ENCODE measurements around the gene SLC2A1.

The SLC2A1 gene

DNA sequence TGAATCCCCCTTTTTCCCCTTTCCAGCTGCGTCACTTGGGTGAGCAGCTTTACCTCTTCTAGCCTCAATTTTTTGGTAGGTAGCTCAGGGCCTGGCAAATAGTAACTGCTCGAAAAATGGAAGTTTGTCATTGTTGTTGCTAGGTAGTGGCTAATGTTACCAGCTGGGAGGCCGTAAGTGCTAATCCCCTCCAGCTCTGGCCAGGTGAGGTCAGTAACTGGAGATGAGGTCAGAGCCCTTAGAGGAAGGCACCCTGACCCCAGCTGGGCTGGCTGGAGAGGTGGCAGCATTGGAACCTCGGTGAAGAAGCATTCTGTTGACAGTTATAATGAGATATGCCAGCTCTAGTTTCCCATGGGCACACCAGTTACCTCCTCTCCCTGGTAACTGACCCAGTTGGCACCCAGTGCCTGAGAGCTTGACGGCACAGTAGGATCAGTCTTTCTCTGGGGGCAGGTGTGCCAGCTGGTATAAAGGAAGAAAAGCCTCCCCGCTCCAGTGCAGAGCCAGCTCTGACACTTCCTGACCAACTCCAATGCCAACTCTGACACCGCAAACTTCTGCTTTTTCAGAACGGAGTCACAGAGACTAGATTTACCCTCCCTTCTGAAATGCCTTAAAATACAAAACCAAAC, 35.0 kb upstream of the SLC2A1 start:
- no peak overlapping the region for H3K27ac ChIP-seq (ENCODE audit: low read length)
- H2AFZ ChIP-seq (ENCODE audit: low read depth, low read length) = no peak overlapping the region
- H4K20me1 ChIP-seq (ENCODE audit: insufficient read depth, low read length) = no peaks in the 10 kb centered on the region
- H3K36me3 ChIP-seq (replicated peaks; ENCODE audit: low read depth, low read length) = no peaks in the 10 kb centered on the region
- no peaks in the 10 kb centered on the region for H3K27me3 ChIP-seq (ENCODE audit: low read depth, low read length)
- no peak overlapping the region for H3K4me2 ChIP-seq (ENCODE audit: low read length)
- H3K79me2 ChIP-seq (ENCODE audit: low read length) = no peaks in the 10 kb centered on the region
- no peaks in the 10 kb centered on the region for H3K4me1 ChIP-seq (ENCODE audit: low read length)
- H3K4me3 ChIP-seq (ENCODE audit: low read length) = no peak overlapping the region
- H3K9ac ChIP-seq (ENCODE audit: low read length) = no peak overlapping the region
- H3K9me3 ChIP-seq (ENCODE audit: insufficient read depth, low read length) = no peaks in the 10 kb centered on the region
- TF ChIP-seq, protein P1, sequence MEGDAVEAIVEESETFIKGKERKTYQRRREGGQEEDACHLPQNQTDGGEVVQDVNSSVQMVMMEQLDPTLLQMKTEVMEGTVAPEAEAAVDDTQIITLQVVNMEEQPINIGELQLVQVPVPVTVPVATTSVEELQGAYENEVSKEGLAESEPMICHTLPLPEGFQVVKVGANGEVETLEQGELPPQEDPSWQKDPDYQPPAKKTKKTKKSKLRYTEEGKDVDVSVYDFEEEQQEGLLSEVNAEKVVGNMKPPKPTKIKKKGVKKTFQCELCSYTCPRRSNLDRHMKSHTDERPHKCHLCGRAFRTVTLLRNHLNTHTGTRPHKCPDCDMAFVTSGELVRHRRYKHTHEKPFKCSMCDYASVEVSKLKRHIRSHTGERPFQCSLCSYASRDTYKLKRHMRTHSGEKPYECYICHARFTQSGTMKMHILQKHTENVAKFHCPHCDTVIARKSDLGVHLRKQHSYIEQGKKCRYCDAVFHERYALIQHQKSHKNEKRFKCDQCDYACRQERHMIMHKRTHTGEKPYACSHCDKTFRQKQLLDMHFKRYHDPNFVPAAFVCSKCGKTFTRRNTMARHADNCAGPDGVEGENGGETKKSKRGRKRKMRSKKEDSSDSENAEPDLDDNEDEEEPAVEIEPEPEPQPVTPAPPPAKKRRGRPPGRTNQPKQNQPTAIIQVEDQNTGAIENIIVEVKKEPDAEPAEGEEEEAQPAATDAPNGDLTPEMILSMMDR (IDR thresholded peaks at IDR 0.05; ENCODE audit: low read depth, low read length) = no peak
- TF ChIP-seq EZH2phosphoT487 (IDR thresholded peaks at IDR 0.05; ENCODE audit: low read depth) = no peak

DNA sequence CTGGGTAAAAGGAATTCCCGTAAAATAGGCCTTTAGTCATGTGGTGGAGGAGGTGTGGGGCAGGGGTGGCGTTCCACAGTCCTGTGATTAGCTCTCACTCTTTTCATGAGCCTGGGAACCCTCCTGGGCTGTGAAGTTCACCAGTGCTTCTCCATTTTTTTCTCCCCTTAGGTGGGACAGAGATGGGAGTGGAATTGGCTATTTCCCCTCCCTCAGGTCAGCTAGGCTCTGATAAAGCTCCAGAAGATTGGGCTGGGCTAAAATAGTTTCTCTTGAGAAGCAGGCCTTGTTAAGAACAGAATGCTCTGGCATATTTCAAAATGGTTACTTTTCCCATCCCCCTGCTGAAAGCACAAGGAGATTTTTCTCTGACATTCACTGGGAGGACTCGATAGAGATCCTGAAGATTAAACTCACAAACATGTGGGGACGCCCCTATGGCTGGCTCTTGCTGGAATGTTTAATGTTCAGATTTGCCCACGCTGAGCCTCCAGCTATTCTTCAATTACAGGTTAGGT, 33.4 kb upstream of the SLC2A1 start:
- Histone ChIP-seq H3K79me2 (ENCODE audit: low read length) (no peaks in the 10 kb centered on the region), H4K20me1 (ENCODE audit: insufficient read depth, low read length) (no peaks in the 10 kb centered on the region), H3K4me3 (ENCODE audit: low read length) (no peak overlapping the region), H3K27ac (ENCODE audit: low read length) (no peak overlapping the region), H3K9me3 (ENCODE audit: insufficient read depth, low read length) (no peaks in the 10 kb centered on the region), H3K4me2 (ENCODE audit: low read length) (no peak overlapping the region), H3K9ac (ENCODE audit: low read length) (no peak overlapping the region), H3K27me3 (ENCODE audit: low read depth, low read length) (no peaks in the 10 kb centered on the region), H3K36me3 (replicated peaks; ENCODE audit: low read depth, low read length) (no peaks in the 10 kb centered on the region), H2AFZ (ENCODE audit: low read depth, low read length) (no peak overlapping the region), H3K4me1 (ENCODE audit: low read length) (no peaks in the 10 kb centered on the region)
- TF ChIP-seq, protein P1 (IDR thresholded peaks at IDR 0.05; ENCODE audit: low read depth, low read length) = no peak
- no peak for TF ChIP-seq EZH2phosphoT487 (IDR thresholded peaks at IDR 0.05; ENCODE audit: low read depth)

DNA sequence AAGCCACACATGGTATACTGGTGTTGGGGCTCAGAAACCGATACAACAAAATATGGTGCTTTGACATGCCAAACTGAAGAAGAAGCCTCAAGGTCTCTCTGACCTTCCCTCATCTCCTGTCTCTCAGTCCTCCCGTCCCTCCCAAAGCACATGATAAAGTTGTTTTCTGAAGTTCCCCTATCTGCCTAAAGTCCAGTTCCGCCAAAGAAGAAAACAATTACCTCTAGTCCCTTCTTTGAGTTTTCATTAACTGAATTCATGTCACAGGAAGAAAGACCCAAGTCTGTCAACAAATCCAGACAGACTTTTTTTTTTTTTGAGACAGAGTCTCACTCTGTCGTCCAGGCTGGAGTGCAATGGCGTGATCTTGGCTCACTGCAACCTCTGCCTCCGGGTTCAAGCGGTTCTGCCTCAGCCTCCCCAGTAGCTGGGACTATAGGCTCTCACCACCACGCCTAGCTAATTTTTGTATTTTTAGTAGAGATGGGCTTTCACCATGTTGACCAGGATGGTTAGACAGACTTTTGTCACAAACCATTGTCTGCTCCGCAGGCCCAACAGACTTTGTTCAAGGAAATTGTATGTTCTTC, 32.2 kb upstream of the SLC2A1 start:
- no peaks in the 10 kb centered on the region for H3K4me1 ChIP-seq (ENCODE audit: low read length)
- H3K4me2 ChIP-seq (ENCODE audit: low read length) = no peak overlapping the region
- TF ChIP-seq, protein P1 (IDR thresholded peaks at IDR 0.05; ENCODE audit: low read depth, low read length) = no peak
- no peak for TF ChIP-seq EZH2phosphoT487 (IDR thresholded peaks at IDR 0.05; ENCODE audit: low read depth)
- no peaks in the 10 kb centered on the region for H4K20me1 ChIP-seq (ENCODE audit: insufficient read depth, low read length)
- H3K9ac ChIP-seq (ENCODE audit: low read length) = no peak overlapping the region
- H2AFZ ChIP-seq (ENCODE audit: low read depth, low read length) = no peak overlapping the region
- no peaks in the 10 kb centered on the region for H3K36me3 ChIP-seq (replicated peaks; ENCODE audit: low read depth, low read length)
- H3K79me2 ChIP-seq (ENCODE audit: low read length) = no peaks in the 10 kb centered on the region
- H3K27me3 ChIP-seq (ENCODE audit: low read depth, low read length) = no peaks in the 10 kb centered on the region
- H3K27ac ChIP-seq (ENCODE audit: low read length) = no peak overlapping the region
- H3K9me3 ChIP-seq (ENCODE audit: insufficient read depth, low read length) = no peaks in the 10 kb centered on the region
- no peak overlapping the region for H3K4me3 ChIP-seq (ENCODE audit: low read length)

DNA sequence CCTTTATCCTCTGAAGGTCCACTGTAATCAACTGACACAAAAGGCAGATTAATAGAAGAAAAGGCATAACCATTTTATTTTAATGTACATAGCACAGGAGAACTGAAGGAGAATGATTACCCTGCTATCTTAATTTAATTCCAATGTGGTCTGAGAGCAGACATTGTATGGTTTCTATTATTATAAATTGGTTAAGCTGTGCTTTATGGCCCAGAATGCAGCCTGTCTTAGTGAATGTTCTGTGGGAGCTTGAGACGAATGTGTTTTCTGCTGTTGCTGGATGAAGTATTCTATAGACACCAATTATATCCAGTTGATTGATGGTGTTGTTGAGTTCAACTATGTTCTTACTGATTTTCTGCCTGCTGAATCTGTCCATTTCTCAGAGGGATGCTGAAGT, 25.0 kb upstream of the SLC2A1 start:
- H3K36me3 ChIP-seq (replicated peaks; ENCODE audit: low read depth, low read length) = no peaks in the 10 kb centered on the region
- no peaks in the 10 kb centered on the region for H3K79me2 ChIP-seq (ENCODE audit: low read length)
- TF ChIP-seq, protein P1 (IDR thresholded peaks at IDR 0.05; ENCODE audit: low read depth, low read length) = no peak
- TF ChIP-seq EZH2phosphoT487 (IDR thresholded peaks at IDR 0.05; ENCODE audit: low read depth) = no peak
- no peak overlapping the region for H3K4me3 ChIP-seq (ENCODE audit: low read length)
- no peak overlapping the region for H3K4me2 ChIP-seq (ENCODE audit: low read length)
- H4K20me1 ChIP-seq (ENCODE audit: insufficient read depth, low read length) = no peaks in the 10 kb centered on the region
- H2AFZ ChIP-seq (ENCODE audit: low read depth, low read length) = no peak overlapping the region
- no peak overlapping the region for H3K9ac ChIP-seq (ENCODE audit: low read length)
- H3K27ac ChIP-seq (ENCODE audit: low read length) = no peak overlapping the region
- H3K4me1 ChIP-seq (ENCODE audit: low read length) = peaks cover 11% of the 10 kb centered on the region
- no peaks in the 10 kb centered on the region for H3K27me3 ChIP-seq (ENCODE audit: low read depth, low read length)
- H3K9me3 ChIP-seq (ENCODE audit: insufficient read depth, low read length) = no peaks in the 10 kb centered on the region

All from OCI-LY3 (cell line).